H1 (cell line): ENCODE results near the gene UBQLN1. TPM values are rescaled to one million over a fixed set of nuclear protein-coding genes. Genes with fewer than 3 reads are reported as not detected.

Source experiments
- CTCF ChIA-PET: fragments of 300-600 bp; sonication (Branson Sonifier 250); formaldehyde crosslinking; loops from one replicate; lab custom pipeline; 2021; ENCODE audit not compliant: partially characterized antibody; lab: Charles Lee
- POLR2A ChIA-PET: fragments of 300-600 bp; sonication (Branson Sonifier 250); formaldehyde crosslinking; loops from one replicate; lab custom pipeline; 2021; ENCODE audit warnings: inconsistent platforms; ENCODE audit not compliant: partially characterized antibody; lab: Charles Lee
- DNase-seq, 2 experiments: peaks; one replicate each; pipeline versions ENCODE4 v3.0.0 to v3.0.0-alpha.2; 2010 to 2022; ENCODE audit warnings: low spot score in 2 of 2, low read depth in 1 of 2, mixed read lengths in 1 of 2
- FAIRE-seq: peaks from 2 replicates; lab custom pipeline; 2011; peaks lifted over from hg19 to GRCh38; lab: Jason Lieb, UNC
- H2AFZ ChIP-seq: 2 replicates; pipeline ENCODE4 v1.8.1; 2012; ENCODE audit warnings: low read length, inconsistent platforms
- H2AK5ac ChIP-seq: 2 replicates; pipeline ENCODE4 v1.6.1; 2013; ENCODE audit warnings: low read depth, low read length
- H2BK120ac ChIP-seq: replicated peaks from 2 replicates; pipeline ENCODE3; 2013; ENCODE audit warnings: low read depth, low read length, inconsistent platforms
- H2BK12ac ChIP-seq: 2 replicates; pipeline ENCODE4 v1.6.1; 2013; ENCODE audit warnings: low read depth, low read length
- H2BK15ac ChIP-seq: 2 replicates; pipeline ENCODE4 v1.6.1; 2013; ENCODE audit warnings: low read length
- H2BK20ac ChIP-seq: 2 replicates; pipeline ENCODE4 v1.6.1; 2013; ENCODE audit warnings: low read length
- H2BK5ac ChIP-seq: 2 replicates; pipeline ENCODE4 v1.6.1; 2013; ENCODE audit warnings: low read depth, low read length
- H3K14ac ChIP-seq: 2 replicates; pipeline ENCODE4 v1.6.1; 2013; ENCODE audit warnings: inconsistent platforms; ENCODE audit not compliant: insufficient read length
- H3K18ac ChIP-seq: 2 replicates; pipeline ENCODE4 v1.6.1; 2013; ENCODE audit warnings: low read length; ENCODE audit errors: extremely low read depth
- H3K23ac ChIP-seq: 2 replicates; pipeline ENCODE4 v1.6.1; 2013; ENCODE audit warnings: inconsistent platforms; ENCODE audit not compliant: insufficient read length
- H3K23me2 ChIP-seq: 2 replicates; pipeline ENCODE4 v1.6.1; 2013; ENCODE audit warnings: low read depth, low read length
- H3K27ac ChIP-seq: 2 replicates; pipeline ENCODE4 v1.6.1; 2011; ENCODE audit warnings: low read depth, low read length, inconsistent platforms
- H3K27me3 ChIP-seq, 4 experiments: replicated peaks in 1 of 4; 1 replicate in 1 of 4; 2 replicates in 3 of 4; pipeline versions ENCODE4 v1.6.1 to v1.8.1; 2011 to 2013; ENCODE audit warnings: low read length in 3 of 4, mild to moderate bottlenecking in 3 of 4, inconsistent platforms in 2 of 4, mixed read lengths in 2 of 4, moderate library complexity in 1 of 4; ENCODE audit not compliant: control insufficient read depth in 3 of 4, insufficient read depth in 3 of 4; ENCODE audit errors: extremely low read depth in 1 of 4
- H3K36me3 ChIP-seq, 4 experiments: 2 replicates each; pipeline versions ENCODE4 v1.6.1 to v1.8.1; 2011 to 2013; ENCODE audit warnings: mild to moderate bottlenecking in 4 of 4, low read length in 3 of 4, moderate library complexity in 2 of 4, control low read depth in 1 of 4, inconsistent platforms in 1 of 4; ENCODE audit not compliant: insufficient read depth in 4 of 4, control insufficient read depth in 2 of 4
- H3K4ac ChIP-seq: replicated peaks from 2 replicates; pipeline ENCODE3; 2013; ENCODE audit warnings: low read length, low read depth, mixed read lengths, inconsistent platforms; ENCODE audit not compliant: insufficient read length
- H3K4me1 ChIP-seq, 4 experiments: replicated peaks in 1 of 4; 1 replicate in 1 of 4; 2 replicates in 3 of 4; pipeline versions ENCODE4 v1.6.1 to v1.8.1; 2011 to 2013; ENCODE audit warnings: low read length in 3 of 4, inconsistent platforms in 2 of 4, mixed read lengths in 1 of 4; ENCODE audit not compliant: insufficient read depth in 4 of 4, control insufficient read depth in 3 of 4
- H3K4me2 ChIP-seq, 2 experiments: 2 replicates each; pipeline versions ENCODE4 v1.6.1 to v1.8.1; 2011 to 2013; ENCODE audit warnings: low read depth in 2 of 2, low read length in 2 of 2, control low read depth in 1 of 2, inconsistent platforms in 1 of 2, mild to moderate bottlenecking in 1 of 2; ENCODE audit not compliant: insufficient read depth in 1 of 2
- H3K4me3 ChIP-seq, 4 experiments: fragments of 200-600, 300-600 bp in 1 of 4; sonication (generic), shearing (Covaris generic), sonication (Bioruptor Twin) in 1 of 4; 2 replicates each; pipeline versions ENCODE4 v1.5.1 to v1.8.1; 2011 to 2016; ENCODE audit warnings: low read length in 4 of 4, low read depth in 3 of 4, control low read depth in 2 of 4, inconsistent platforms in 2 of 4, mild to moderate bottlenecking in 2 of 4, mixed read lengths in 1 of 4, moderate library complexity in 1 of 4; ENCODE audit not compliant: insufficient read depth in 2 of 4; ENCODE audit errors: extremely low read depth in 1 of 4
- H3K56ac ChIP-seq: replicated peaks from 2 replicates; pipeline ENCODE3; 2013; ENCODE audit warnings: low read depth, mild to moderate bottlenecking, mixed read lengths, low read length, inconsistent platforms; ENCODE audit not compliant: insufficient read length
- H3K79me1 ChIP-seq: 2 replicates; pipeline ENCODE4 v1.6.1; 2013; ENCODE audit warnings: low read depth, low read length, control low read depth
- H3K79me2 ChIP-seq, 2 experiments: 2 replicates each; pipeline versions ENCODE4 v1.6.1 to v1.8.1; 2012 to 2013; ENCODE audit warnings: low read length in 2 of 2, mild to moderate bottlenecking in 2 of 2, inconsistent platforms in 1 of 2; ENCODE audit not compliant: insufficient read depth in 2 of 2, control insufficient read depth in 1 of 2
- H3K9ac ChIP-seq, 4 experiments: replicated peaks in 1 of 4; 1 replicate in 1 of 4; 2 replicates in 3 of 4; pipeline versions ENCODE4 v1.6.1 to v1.8.1; 2011 to 2013; ENCODE audit warnings: low read depth in 3 of 4, low read length in 3 of 4, control low read depth in 2 of 4, mild to moderate bottlenecking in 2 of 4, moderate library complexity in 2 of 4, inconsistent platforms in 1 of 4; ENCODE audit errors: extremely low read depth in 1 of 4
- H3K9me3 ChIP-seq, 2 experiments: 2 replicates each; pipeline versions ENCODE4 v1.6.1 to v1.8.1; 2012 to 2013; ENCODE audit warnings: mild to moderate bottlenecking in 2 of 2, moderate library complexity in 2 of 2, control low read depth in 1 of 2, inconsistent platforms in 1 of 2, low read depth in 1 of 2, low read length in 1 of 2, mixed read lengths in 1 of 2; ENCODE audit not compliant: insufficient read depth in 2 of 2
- H4K20me1 ChIP-seq, 2 experiments: replicated peaks in 1 of 2; 2 replicates each; pipeline versions ENCODE3 to v1.8.1; 2011 to 2013; ENCODE audit warnings: inconsistent platforms in 2 of 2, low read length in 2 of 2, mild to moderate bottlenecking in 1 of 2; ENCODE audit not compliant: insufficient read depth in 2 of 2, control insufficient read depth in 1 of 2
- H4K5ac ChIP-seq: 2 replicates; pipeline ENCODE4 v1.6.1; 2013; ENCODE audit warnings: low read length, low read depth, mixed read lengths, inconsistent platforms; ENCODE audit not compliant: insufficient read length
- H4K8ac ChIP-seq: 2 replicates; pipeline ENCODE4 v1.8.0; 2013; ENCODE audit warnings: mild to moderate bottlenecking, moderate library complexity, low read length, inconsistent platforms; ENCODE audit not compliant: insufficient read depth; ENCODE audit errors: extremely low read depth
- H4K91ac ChIP-seq: replicated peaks from 2 replicates; pipeline ENCODE3; 2013; ENCODE audit warnings: low read length, mixed read lengths, inconsistent platforms; ENCODE audit not compliant: insufficient read length
- ATF3 ChIP-seq: IDR thresholded peaks from 2 replicates; pipeline ENCODE4 v1.6.1; 2011; ENCODE audit warnings: low read depth, mild to moderate bottlenecking, low read length; ENCODE audit not compliant: insufficient read depth
- CREB1 ChIP-seq: IDR thresholded peaks from 2 replicates; pipeline ENCODE4 v1.6.1; 2012; ENCODE audit warnings: inconsistent platforms
- CTBP2 ChIP-seq: IDR thresholded peaks from 2 replicates; pipeline ENCODE4 v1.7.0; 2011; ENCODE audit warnings: borderline replicate concordance, mild to moderate bottlenecking, moderate library complexity, mixed read lengths, low read length; ENCODE audit not compliant: insufficient read depth, insufficient read length
- EGR1 ChIP-seq: IDR thresholded peaks from 2 replicates; pipeline ENCODE4 v1.6.1; 2011; ENCODE audit warnings: low read depth, low read length, borderline replicate concordance
- EP300 ChIP-seq, 2 experiments: IDR thresholded peaks; 1 replicate in 1 of 2; 2 replicates in 1 of 2; pipeline ENCODE4 v1.6.1; 2011 to 2012; ENCODE audit warnings: low read depth in 2 of 2, low read length in 2 of 2, mild to moderate bottlenecking in 2 of 2, borderline replicate concordance in 1 of 2, inconsistent platforms in 1 of 2, moderate library complexity in 1 of 2
- HDAC2 ChIP-seq, 2 experiments: fragments of 300-600 bp in 1 of 2; sonication (generic) in 1 of 2; IDR thresholded peaks; 2 replicates each; pipeline ENCODE4 v1.6.1; 2011 to 2012; ENCODE audit warnings: low read depth in 2 of 2, low read length in 2 of 2, mild to moderate bottlenecking in 2 of 2, moderate library complexity in 2 of 2, borderline replicate concordance in 1 of 2, inconsistent platforms in 1 of 2
- JUN ChIP-seq: IDR thresholded peaks from 2 replicates; pipeline ENCODE4 v1.6.1; 2011; ENCODE audit warnings: low read depth, mild to moderate bottlenecking, improper control_type of control experiment, low read length
- MAFK ChIP-seq: IDR thresholded peaks from 2 replicates; pipeline ENCODE4 v1.6.1; 2012; ENCODE audit warnings: low read depth, mild to moderate bottlenecking, improper control_type of control experiment, low read length
- RBBP5 ChIP-seq: IDR thresholded peaks from 2 replicates; pipeline ENCODE4 v1.7.1; 2012; ENCODE audit warnings: low read depth, mild to moderate bottlenecking, inconsistent platforms, low read length, moderate library complexity, borderline replicate concordance
- RNF2 ChIP-seq: fragments of 200-900, 300-1000 bp; sonication (generic); IDR thresholded peaks from 2 replicates; pipeline ENCODE4 v1.7.1; 2016; ENCODE audit warnings: borderline replicate concordance, low read depth, mild to moderate bottlenecking, antibody characterized with exemption, low read length; ENCODE audit not compliant: poor library complexity, severe bottlenecking; ENCODE audit errors: missing control alignments
- SP1 ChIP-seq: IDR thresholded peaks from 2 replicates; pipeline ENCODE4 v1.6.1; 2011; ENCODE audit warnings: low read depth, low read length
- SUZ12 ChIP-seq: fragments of 200-600 bp; sonication (generic); IDR thresholded peaks from 2 replicates; pipeline ENCODE4 v1.6.1; 2012; ENCODE audit warnings: mild to moderate bottlenecking, inconsistent platforms, low read length, moderate library complexity, mixed read lengths
- TEAD4 ChIP-seq: IDR thresholded peaks from 2 replicates; pipeline ENCODE4 v1.6.1; 2012; ENCODE audit warnings: low read depth, low read length, inconsistent platforms, mixed read lengths
- WGBS, 2 experiments: shearing (Covaris generic) in 1 of 2; methylation state at CpG; one replicate each; pipeline versions ENCODE4 v1.1.6 to v1.1.7; 2013 to 2015; ENCODE audit warnings: low lambda C conversion rate in 2 of 2, mixed read lengths in 2 of 2, inconsistent platforms in 1 of 2, low coverage in 1 of 2, missing lambda C conversion rate in 1 of 2; ENCODE audit not compliant: insufficient replicate concordance in 2 of 2, insufficient coverage in 1 of 2, insufficient read length in 1 of 2; ENCODE audit errors: extremely low coverage in 1 of 2, missing lambda C conversion rate in 1 of 2; 5-methylcytosine and 5-hydroxymethylcytosine counted together
- polyA plus RNA-seq, 7 experiments: library from polyadenylated mRNA; depleted of rRNA in 3 of 7; stranded (reverse) in 5 of 7; unstranded in 2 of 7; fragments of >200 nt in 5 of 7; fragments of 200-250 nt in 2 of 7; gene quantifications; 1 replicate in 5 of 7; 2 replicates in 1 of 7; 4 replicates in 1 of 7; pipeline versions ENCODE4 v1.2.1 to v1.2.3, GENCODE V29; 2011 to 2013; ENCODE audit warnings: missing spikeins in 2 of 7, mixed read lengths in 2 of 7
- total RNA-seq: library from RNA; stranded (reverse); fragmentation: NEBNext Ultra II Directional; extraction: Animal tissue kit (Norgen Biotek cat#: 25700); gene quantifications from 2 replicates; pipeline ENCODE4 v1.2.1, GENCODE V29; 2021

The UBQLN1 gene
- total and polyA plus RNA-seq, 2 of the 8 experiments (the other 6 are each of a cell fraction or from before 2014, with no cell fraction given) = 62.4 to 105 TPM

- no peak for FAIRE-seq
- Histone ChIP-seq H3K4ac (no peak overlapping the region), H3K4me3 (no peak overlapping the region), H2BK20ac (no peak overlapping the region), H3K27ac (no peak overlapping the region), H4K5ac (no peak overlapping the region), H3K18ac (no peak overlapping the region), H3K9me3 (no peaks in the 10 kb centered on the region), H2BK12ac (no peak overlapping the region), H3K79me2 (no peaks in the 10 kb centered on the region), H3K79me1 (no peaks in the 10 kb centered on the region), H2BK5ac (no peak overlapping the region), H3K14ac (no peak overlapping the region), H3K23me2 (no peaks in the 10 kb centered on the region), H4K91ac (no peak overlapping the region), H3K4me2 (no peak overlapping the region), H3K56ac (no peak overlapping the region), H3K36me3 (no peaks in the 10 kb centered on the region), H2BK15ac (no peak overlapping the region), H3K4me1 (no peaks in the 10 kb centered on the region), H3K27me3 (no peaks in the 10 kb centered on the region), H3K23ac (no peak overlapping the region), H4K20me1 (no peaks in the 10 kb centered on the region), H2AFZ (no peak overlapping the region), H2BK120ac (no peak overlapping the region), H3K9ac (no peak overlapping the region), H4K8ac (no peak overlapping the region), H2AK5ac (no peak overlapping the region)
- DNase-seq = no peak
- 87% methylated on average over 1 of the region's 1 CpG; no CpG with 5 or more reads in 1 of the 2 experiments for WGBS, 2 experiments
- ChIA-PET POLR2A (no interaction called here), CTCF (no interaction called here)
- TF ChIP-seq SUZ12 (no peak), HDAC2 (IDR thresholded peaks at IDR 0.05; ENCODE audit: borderline replicate concordance in 1 of 2, low read depth in 2 of 2, low read length in 2 of 2) (no peak), ATF3 (no peak), CTBP2 (no peak), SP1 (no peak), MAFK (no peak), TEAD4 (no peak), RNF2 (no peak), EGR1 (no peak), RBBP5 (no peak), CREB1 (no peak), JUN (no peak), EP300 (IDR thresholded peaks at IDR 0.05; ENCODE audit: borderline replicate concordance in 1 of 2, low read depth in 2 of 2, low read length in 2 of 2) (no peak)
Observed at GRCh38 chr9:83744206-83744605, 36.4 kb upstream of the UBQLN1 start.
